Measurements from ENCODE around the gene EFHC1.

Gene EFHC1

DNA sequence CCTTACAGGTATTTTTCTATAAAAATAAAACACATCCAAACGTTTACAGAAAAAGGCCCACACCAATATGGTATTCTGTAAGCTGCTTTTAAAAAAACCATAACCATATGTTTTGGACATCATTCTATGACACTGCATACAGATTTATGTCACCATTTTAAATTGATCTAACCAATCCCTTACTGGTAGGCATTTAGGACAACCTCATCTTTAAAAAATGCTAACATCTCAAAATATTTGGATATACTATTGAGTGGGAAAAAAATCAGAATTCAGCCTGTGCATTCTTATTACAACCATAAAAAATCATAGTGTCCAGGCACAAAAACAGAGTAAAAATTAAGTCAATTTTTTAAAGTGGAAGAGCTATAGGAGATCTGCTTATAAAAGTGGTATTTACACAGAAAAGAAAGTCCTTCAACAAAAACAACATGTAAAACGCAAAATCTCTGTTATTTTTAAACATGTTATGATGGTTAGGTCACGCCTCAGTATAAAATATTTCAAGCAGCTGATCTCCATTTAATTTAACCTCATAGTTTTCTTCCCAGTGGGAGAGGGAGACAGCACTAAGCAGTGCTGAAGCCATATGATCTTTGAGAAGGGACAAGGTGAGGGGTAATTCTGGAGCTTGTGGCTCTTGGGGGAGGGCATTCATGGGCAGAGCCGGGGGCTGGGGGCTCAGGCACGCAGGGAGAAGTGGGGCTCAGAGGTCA lies 135.5 kb downstream of the EFHC1 start:
- DNase-seq (ENCODE audit: low spot score) = no peak

DNA sequence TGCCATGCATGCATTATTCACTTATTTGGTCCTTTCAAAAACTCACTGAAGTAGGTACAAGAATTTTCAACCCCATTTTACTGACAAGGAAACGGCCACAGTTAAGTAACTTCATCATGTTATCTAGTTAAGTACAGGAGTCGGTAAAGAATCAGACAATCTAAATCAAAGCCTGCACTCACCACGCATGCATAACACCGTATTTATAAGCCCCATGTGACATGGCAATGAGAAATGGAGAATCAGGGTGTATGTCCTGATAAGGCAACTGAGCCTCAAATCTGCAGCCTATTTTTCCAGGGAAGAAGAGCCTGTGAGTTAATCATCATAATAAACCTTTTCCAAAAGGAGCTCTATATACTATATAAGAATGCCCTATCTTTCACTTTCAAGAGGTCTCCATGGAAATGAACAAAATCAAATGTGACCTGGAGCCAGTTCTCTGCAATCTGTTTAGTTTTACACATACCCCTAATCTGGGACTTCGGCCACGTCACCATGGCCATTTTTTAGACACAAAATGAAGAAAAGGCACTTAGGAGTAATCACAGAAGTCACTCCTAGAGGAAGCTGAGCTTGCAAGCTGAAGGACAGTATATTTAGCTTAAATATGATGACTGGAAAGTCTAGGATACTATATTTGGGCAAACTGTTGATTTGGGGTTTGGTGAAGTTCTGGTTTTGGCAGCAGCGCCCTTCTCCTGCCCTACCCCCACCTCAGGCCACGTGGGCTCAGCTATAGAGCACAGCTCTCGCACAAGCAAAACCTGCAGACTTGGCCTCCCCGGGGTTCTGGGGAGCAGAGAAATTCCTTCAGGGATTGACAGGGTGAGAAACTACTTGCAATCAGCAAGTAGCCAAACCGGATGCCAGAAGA lies 137.5 kb downstream of the EFHC1 start:
- no peak for DNase-seq (ENCODE audit: low spot score)

DNA sequence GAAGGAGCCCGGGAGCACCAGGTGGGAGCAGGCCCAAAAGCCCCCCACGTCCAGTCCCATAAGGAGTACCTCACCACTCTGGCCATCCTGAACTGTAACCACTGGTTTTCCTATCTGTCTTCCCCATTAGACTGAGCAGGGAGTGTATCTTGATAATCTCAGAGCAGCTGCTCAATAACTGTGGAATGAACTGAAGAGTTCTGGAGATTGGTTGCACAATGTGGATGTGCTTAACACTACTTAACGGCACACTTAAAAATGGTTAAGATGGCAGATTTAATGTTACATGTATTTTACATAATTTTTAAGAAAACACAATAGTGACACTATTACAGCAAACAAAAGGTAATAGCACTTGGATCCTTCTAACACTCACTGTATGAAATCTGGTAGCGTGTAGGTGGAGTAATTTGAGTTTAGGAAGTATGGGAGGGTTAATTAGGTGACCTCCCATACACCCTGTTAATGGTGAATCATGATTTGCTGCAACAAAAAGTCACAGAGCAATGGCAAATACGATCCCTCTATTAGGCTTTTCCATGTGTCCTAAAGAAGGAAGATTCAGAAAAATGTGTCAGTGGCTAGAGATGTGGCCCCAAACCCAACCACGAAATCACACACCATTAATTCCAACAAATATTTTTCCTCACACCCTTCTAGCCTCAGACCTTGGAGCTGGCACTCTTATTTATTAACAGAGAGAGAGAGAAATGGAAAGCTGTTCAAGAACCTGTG lies 138.3 kb downstream of the EFHC1 start:
- DNase-seq (ENCODE audit: low spot score) = no peak

DNA sequence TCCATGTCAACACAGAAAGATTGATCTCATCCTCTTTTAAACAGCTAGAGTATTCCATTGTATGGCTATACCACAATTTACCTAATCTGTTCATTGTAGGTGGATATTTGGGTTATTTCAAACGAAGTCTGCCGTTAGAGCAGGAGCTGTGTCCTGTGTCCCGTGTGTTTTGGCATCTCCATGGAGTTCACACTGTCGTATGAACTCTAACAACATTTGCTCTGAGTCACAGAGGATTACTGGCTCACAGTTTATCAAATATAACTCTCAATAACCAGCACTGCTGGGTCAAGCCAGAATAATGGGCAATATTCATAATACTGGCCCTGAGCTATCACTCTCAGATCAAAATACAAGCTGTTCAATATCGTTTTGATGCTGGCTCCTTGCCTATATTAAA lies 140.3 kb downstream of the EFHC1 start:
- DNase-seq (ENCODE audit: low spot score) = no peak

DNA sequence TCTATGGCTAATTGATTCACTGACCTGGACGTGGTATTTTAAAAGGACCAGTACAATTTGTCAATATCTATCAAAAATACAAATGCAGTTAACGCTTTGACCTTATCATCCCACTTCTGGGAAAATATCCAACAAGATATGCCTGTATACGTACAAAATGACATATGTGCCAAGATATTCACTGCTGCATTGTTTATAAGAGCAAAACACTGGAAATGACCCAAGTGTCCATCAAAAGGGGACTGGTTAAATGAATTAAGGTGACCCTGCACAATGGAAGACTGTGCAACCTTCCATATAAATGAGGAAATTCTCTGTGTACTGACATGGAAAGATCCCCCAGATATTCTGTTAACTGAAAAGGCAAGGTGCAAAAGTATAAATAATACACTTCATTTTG lies 142.8 kb downstream of the EFHC1 start:
- no peak for DNase-seq (ENCODE audit: low spot score)

DNA sequence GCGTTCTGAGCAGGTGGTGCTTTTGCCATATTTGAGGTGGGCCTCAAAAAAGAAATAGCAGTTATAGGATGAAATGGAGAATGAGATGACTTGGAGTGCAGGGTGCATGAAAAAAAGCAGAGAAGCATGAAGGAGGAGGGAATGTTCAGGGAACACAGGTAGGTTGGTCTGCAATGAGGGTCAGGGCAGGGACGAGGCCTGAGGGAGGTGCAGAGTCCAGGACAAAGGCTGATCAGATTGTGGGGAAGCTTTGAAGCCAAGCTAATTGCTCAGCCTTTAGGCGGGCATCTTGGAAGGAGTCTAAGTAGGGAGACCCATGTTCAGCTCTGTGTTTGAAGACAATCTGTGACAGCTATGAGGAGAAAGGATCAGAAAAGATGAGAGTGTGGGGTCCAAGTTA lies 144.7 kb downstream of the EFHC1 start:
- no peak for DNase-seq (ENCODE audit: low spot score)

DNA sequence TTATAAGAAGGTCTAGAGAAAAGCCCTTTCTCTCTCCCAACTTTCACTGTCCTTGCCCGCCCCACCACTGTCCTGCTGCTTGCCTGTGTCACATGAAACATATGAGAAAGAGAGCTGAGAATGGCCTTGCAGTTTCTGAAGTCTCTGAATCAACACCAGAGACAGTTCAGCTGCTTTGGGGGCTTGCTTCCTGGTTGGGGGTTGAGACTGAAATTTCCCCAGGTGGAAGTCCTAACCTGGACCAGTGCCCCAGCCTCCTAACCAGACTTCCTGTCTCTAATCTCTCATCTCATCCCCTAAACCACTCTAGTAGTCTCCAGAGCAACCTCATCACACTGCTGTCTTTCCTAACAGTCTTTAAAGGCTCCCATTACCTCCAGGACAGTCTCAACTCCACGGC lies 146.1 kb downstream of the EFHC1 start:
- DNase-seq (ENCODE audit: low spot score) = no peak

DNA sequence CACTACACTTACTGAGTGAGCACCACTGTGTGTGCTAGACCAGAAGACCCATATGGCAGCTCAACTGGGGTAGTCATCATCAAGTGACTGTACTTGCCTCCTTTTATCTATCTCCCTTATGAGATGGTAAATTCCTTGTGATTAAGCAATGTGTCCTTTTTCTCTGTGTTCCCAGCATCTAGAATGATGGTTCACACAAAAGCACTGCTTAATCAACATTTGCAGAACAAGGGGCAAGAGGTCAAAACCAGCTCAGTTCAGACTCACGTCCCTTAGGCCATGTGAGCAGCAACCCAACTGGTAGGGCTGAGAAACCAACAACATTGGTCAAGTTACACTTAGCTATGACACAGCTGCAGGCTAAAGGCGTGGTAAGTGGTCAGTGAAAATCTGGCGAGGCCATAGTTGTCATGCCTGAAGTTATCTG lies 146.7 kb downstream of the EFHC1 start:
- no peak for DNase-seq (ENCODE audit: low spot score)

DNA sequence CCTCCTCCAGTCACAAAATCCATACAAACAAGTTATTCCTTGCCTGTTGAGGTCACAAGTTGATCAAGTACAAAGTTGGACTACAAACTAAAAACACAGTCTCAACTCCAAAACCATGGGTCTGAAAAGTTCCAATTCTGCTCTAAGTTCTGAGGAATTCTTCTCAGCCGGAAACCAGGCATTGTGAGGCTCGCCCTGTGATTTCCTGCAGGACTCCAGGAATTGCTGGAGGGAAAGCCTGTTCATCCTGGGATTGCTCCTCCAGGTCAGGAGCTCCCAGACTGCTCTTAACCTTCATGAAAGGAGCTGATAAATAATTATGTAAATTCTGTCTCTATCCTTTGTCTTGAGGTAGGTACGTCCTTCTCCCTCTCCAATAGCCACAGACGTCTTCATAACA lies 148.2 kb downstream of the EFHC1 start:
- no peak for DNase-seq (ENCODE audit: low spot score)

DNA sequence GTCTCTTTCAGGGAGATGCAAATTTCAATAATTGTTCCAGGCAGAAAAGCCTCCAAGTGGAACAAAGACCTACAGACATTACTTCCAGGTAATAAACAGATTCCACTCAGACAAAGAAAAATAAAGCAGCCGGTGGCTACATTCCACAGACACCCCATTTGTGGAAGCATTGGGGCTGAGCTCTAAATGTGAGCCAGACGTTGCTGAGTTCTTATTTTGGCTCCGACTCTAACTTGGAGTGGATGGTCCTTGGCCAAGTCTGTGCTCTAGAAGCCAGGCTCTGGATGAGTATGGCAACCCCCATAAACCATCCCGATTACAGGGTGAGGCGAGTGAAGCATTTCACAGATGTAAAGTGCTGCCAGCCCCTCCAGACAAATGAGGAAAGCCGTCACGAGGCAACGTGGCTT lies 150.2 kb downstream of the EFHC1 start:
- no peak for DNase-seq (ENCODE audit: low spot score)

DNA sequence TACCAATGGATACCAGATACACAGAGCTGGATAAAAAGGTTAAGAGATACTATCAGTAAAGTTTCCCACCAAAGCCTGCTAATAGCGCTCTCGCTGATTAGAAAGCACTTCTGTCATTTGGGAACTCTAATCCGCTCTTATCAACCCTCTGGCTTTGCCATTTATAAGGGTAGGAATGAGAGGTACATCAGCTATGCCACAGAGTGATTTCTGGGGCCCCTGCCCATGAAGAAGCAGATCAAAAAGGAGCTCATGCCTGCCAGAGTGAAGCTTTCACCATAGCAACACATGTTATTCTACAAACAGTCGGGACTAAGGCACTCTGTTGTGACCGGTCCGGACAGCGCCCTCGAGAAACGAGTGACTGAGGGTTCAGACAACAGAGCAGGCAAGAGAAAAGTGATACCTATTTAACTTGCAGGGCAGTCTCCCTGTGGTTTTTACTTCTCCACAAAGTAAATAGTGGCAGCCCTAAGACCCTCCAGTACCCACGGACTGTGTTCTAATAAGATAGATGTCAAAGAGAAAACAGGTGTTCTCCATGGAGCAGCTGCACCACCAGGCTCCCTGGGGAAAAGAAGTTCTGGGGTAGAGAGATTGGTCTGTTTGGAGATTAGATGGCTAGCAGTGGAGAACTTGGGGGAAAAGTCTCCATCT lies 151.1 kb downstream of the EFHC1 start:
- DNase-seq (ENCODE audit: low spot score) = no peak

DNA sequence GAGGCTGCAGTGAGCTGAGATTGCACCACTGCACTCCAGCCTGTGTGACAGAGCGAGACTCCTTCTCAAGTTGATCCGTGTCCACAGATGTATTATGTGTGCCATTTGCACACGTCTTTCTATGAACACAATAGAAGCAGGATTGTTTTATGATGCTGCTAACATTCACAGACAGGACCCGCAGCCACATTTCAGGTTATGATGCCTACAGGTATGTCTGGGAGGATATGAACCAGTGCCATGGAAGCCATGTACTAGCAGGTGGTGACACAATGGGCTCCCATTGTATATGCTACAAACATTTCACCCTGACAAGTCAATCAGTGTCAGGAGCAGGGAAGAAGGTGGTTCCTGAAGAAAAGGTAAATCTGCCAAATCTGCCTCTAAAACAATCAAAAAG lies 152.4 kb downstream of the EFHC1 start:
- DNase-seq (ENCODE audit: low spot score) = no peak

DNA sequence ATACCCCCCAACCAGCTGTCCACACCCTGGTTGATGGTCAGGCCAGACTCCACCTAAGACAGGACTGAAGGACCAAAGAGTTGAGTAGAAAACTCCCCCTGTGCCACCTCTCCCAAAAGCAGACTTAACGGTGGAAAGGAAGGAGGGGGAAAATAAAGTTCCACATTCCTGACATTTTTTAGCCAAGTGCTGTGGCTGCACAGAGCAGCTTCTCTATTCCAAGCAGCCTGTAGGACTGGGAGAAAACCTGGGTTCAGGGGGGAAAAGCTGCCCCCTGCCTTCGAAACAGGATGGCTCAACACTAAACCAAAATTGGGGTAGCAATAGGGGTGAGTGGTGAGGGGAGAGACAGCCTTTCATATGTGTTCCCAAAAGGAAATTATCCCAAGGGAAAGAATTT lies 153.2 kb downstream of the EFHC1 start:
- DNase-seq (ENCODE audit: low spot score) = no peak

Measured in ecto neural progenitor cell (in vitro differentiated cells).